GM10248 (cell line): ENCODE data around the gene MATN1.

Experiments used
- CTCF ChIA-PET: fragments of 300-600 bp; sonication (Branson Sonifier 250); formaldehyde crosslinking; extraction: SDS; loops from one replicate; lab custom pipeline; 2021; ENCODE audit warnings: antibody characterized with exemption; lab: Yijun Ruan, JAX
- POLR2A ChIA-PET: fragments of 350-650 bp; sonication (Branson Sonifier 250); formaldehyde crosslinking; extraction: SDS; loops from one replicate; lab custom pipeline; 2020; ENCODE audit warnings: antibody characterized with exemption; lab: Yijun Ruan, JAX
- DNase-seq: peaks from one replicate; pipeline ENCODE4 v3.0.0; 2012; ENCODE audit errors: extremely low spot score
- CTCF ChIP-seq: IDR thresholded peaks from 2 replicates; pipeline ENCODE4 v1.5.1; 2012; ENCODE audit warnings: mild to moderate bottlenecking, low read depth; ENCODE audit errors: extremely low read depth, missing control alignments, control extremely low read depth

MATN1 gene

DNA sequence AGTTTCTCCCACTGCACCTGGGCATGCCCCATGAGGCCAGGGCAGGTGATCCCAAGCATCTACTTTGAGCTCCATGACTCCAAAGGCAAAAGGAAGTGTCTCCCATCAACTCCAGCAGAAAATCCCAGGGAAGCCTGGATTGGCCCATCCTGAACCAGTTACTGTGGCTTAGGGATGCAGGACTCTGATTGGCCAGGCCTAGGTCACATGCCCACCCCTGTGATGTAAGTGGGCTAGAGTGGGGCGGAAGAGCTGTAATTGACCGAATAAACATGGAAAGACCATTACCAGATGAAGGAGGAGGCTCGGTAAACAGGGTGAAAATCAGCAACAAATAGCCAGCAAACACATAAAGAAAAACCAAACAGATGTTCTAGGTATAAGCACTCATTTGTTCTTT lies 45.2 kb downstream of the MATN1 start:
- ChIA-PET POLR2A (no interaction called here), CTCF (no interaction called here)
- no peak for TF ChIP-seq CTCF
- no peak for DNase-seq

- ChIA-PET CTCF (no interaction called here), POLR2A (no interaction called here)
- TF ChIP-seq CTCF = no peak
- DNase-seq = no peak
Measured at GRCh38 chr1:30677471-30677870, 45.9 kb downstream of the MATN1 start.

- DNase-seq = no peak
- TF ChIP-seq CTCF = no peak
- ChIA-PET CTCF (interaction anchor here (0.7 to 1.9 kb wide), 4 partner anchors 45 to 125 kb away, joined by 3 to 6 read pairs (median 3); no protein-coding TSS in a partner anchor), POLR2A (no interaction called here)
Measured at GRCh38 chr1:30675761-30676160, 47.6 kb downstream of the MATN1 start.

DNA sequence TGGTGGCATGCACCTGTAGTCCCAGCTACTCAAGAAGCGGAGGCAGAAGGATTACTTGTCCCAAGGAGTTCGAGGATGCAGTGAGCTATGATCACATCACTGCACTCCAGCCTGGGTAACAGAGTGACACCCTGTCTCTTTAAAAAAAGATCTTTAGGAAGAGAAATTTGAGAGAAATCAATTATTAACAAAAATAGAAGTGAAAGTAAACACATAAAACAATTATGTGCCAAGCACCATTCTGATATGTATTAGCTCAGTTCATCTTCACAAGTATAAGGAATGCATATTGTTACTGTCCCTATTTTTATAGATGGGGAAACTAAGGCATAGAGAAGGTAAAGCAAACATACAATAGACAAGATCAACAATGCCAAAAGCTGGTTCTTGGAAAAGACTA lies 48.1 kb downstream of the MATN1 start:
- TF ChIP-seq CTCF = no peak
- POLR2A ChIA-PET = no interaction called here
- CTCF ChIA-PET = interaction anchor here (0.7 to 1.9 kb wide), 4 partner anchors 45 to 126 kb away, joined by 3 to 6 read pairs (median 3); no protein-coding TSS in a partner anchor
- no peak for DNase-seq

- ChIA-PET POLR2A (no interaction called here), CTCF (no interaction called here)
- no peak for TF ChIP-seq CTCF
- DNase-seq = no peak
Measured at GRCh38 chr1:30673395-30673794, 50.0 kb downstream of the MATN1 start.

DNA sequence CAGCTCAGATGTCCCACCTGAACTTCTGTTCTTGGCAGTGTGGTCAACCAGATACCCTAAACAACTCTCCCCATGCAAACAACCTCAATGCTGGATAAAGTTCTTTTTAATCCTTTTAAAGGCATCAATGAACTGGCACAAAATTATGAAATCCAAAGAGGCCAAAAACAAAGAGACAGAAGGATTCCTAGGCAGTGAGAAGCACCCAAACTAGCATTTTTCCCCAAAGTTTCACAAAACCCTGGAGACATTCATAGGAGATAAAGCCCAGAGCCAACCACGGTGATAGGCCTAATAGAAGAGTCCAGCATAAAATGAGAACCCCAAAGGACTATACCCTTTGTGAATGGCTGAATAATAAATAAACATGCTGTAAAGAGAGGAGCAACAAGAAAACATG lies 50.7 kb downstream of the MATN1 start:
- ChIA-PET POLR2A (no interaction called here), CTCF (no interaction called here)
- no peak for DNase-seq
- TF ChIP-seq CTCF = no peak

- ChIA-PET POLR2A (no interaction called here), CTCF (no interaction called here)
- no peak for TF ChIP-seq CTCF
- no peak for DNase-seq
Measured at GRCh38 chr1:30670240-30671060, 52.9 kb downstream of the MATN1 start.
